ENCODE data around the gene ABCA4.
"Not testable (repeated sequence)": the region's sequence is repeated elsewhere in the genome, so short reads cannot be mapped to it uniquely, and the experiment has no call there.

The ABCA4 gene

DNA sequence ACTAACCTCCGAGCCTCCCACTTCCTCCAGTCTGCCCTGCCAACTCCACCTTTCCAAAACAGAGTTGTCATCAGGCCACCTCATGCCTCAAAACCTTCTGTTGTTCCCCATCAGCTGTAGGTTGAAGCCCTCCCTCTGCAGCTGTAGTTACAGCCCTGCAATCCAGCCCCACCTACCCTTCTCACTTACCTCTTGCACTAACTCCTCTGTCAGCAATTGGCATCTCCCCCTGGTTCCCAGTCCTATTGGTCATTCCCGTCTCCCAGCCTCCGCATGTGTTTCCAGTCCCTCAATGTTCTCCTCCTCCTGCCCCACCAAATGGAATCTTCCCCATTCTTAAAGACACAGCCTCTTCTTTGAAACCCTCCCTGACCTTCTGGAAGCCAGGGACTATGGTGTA, 111.6 kb downstream of the ABCA4 start:
- H3K27ac ChIP-seq (ENCODE audit: low read depth in 2 of 2, low read length in 2 of 2): no peak overlapping the region
- H3K4me1 ChIP-seq (ENCODE audit: control insufficient read depth in 2 of 2, insufficient read depth in 2 of 2, low read length in 2 of 2): peaks cover 0 to 5% of the 10 kb centered on the region in 2 donors
- no peak overlapping the region for H3K4me3 ChIP-seq (ENCODE audit: low read length in 2 of 2)
- H3K27me3 ChIP-seq (ENCODE audit: control insufficient read depth in 2 of 2, insufficient read depth in 2 of 2, low read length in 2 of 2): no peaks in the 10 kb centered on the region
- H3K36me3 ChIP-seq (ENCODE audit: control insufficient read depth in 2 of 2, insufficient read depth in 2 of 2, low read length in 2 of 2): no peaks in the 10 kb centered on the region
- no peak overlapping the region for H3K9ac ChIP-seq (ENCODE audit: low read depth in 1 of 2, low read length in 2 of 2)
- H3K9me3 ChIP-seq (ENCODE audit: control insufficient read depth in 2 of 2, low read length in 2 of 2): no peaks in the 10 kb centered on the region

DNA sequence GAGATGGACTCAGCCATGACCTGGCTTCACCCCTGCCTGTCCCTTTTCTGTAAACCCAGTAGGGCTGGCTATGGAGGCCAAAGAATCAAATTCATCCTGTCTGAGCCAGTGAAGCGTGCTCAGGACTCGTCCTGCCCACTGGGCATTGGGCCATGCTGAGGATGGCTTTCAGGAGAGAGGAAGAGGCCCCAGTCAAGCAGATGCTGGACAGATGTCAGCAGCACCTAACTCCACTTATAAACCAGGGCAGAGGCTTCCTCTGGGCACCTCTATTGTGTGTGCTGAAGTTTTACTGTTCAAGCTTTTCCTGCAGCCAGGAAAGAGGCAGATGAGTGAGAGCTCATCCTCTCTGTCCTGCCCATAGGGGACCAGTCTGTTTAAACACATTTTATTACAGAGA, 114.3 kb downstream of the ABCA4 start:
- Histone ChIP-seq H3K36me3 (ENCODE audit: control insufficient read depth in 2 of 2, insufficient read depth in 2 of 2, low read length in 2 of 2) (no peaks in the 10 kb centered on the region), H3K9me3 (ENCODE audit: control insufficient read depth in 2 of 2, low read length in 2 of 2) (no peaks in the 10 kb centered on the region), H3K27me3 (ENCODE audit: control insufficient read depth in 2 of 2, insufficient read depth in 2 of 2, low read length in 2 of 2) (no peaks in the 10 kb centered on the region), H3K9ac (ENCODE audit: low read depth in 1 of 2, low read length in 2 of 2) (no peak overlapping the region), H3K4me1 (ENCODE audit: control insufficient read depth in 2 of 2, insufficient read depth in 2 of 2, low read length in 2 of 2) (no peaks in the 10 kb centered on the region), H3K27ac (ENCODE audit: low read depth in 2 of 2, low read length in 2 of 2) (no peak overlapping the region), H3K4me3 (ENCODE audit: low read length in 2 of 2) (no peak overlapping the region)

DNA sequence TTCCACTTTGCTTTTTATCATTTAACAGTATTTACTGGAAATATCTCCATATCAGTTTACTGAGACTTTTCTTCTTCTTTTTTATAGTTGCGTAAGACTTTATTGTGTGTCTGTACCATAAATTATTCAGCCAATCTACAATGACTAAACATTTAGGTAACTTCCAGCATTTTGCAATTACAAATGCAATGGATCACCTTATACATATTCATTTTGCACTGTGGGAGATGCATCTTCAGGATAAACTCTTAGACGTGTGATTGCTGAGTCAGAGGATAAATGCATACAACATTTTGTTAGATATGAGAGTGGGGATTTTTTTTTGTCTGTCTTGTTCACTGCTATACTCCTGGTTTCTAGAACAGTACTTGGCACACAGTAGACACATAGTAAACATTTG, 116.0 kb downstream of the ABCA4 start:
- H3K4me1 ChIP-seq (ENCODE audit: control insufficient read depth in 2 of 2, insufficient read depth in 2 of 2, low read length in 2 of 2): no peaks in the 10 kb centered on the region
- no peaks in the 10 kb centered on the region for H3K36me3 ChIP-seq (ENCODE audit: control insufficient read depth in 2 of 2, insufficient read depth in 2 of 2, low read length in 2 of 2)
- no peak overlapping the region for H3K27ac ChIP-seq (ENCODE audit: low read depth in 2 of 2, low read length in 2 of 2)

DNA sequence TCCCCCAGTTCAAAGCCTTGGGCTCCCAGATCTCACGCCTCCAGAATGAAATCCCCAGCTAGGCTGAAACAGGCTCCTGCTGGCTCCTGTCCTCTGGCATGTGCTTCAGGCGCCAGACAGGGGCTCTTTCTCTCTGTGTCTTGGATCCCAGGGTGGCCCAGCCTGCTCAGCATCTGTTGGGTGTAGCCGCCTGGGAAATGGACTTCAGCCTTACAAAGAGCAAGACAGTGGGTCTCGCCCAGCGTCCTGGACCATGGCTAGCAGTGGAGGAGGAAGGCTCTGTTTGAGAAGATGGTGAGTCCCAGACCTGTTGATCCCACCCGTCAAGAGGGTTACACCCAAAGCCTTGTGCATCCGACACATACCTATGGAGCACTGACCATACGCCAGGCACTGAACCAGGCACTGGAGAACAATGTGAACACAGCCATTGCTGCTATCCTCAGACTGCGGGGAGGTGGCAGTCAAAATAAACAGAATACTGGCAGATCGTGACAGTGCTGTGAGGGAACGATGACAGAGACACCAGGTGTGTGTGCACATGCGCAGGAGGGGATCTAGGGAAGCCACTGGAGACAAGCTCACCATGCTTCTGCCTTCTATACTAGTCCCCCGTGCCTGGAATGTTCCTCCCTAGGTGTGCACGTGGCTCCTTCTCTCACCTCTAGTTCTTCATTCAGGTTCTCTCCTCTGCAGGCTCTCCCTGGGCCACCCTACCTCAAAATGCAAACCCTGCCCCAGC, 118.7 kb downstream of the ABCA4 start:
- no peak overlapping the region for H3K9ac ChIP-seq (ENCODE audit: low read depth in 1 of 2, low read length in 2 of 2)
- no peaks in the 10 kb centered on the region for H3K27me3 ChIP-seq (ENCODE audit: control insufficient read depth in 2 of 2, insufficient read depth in 2 of 2, low read length in 2 of 2)
- H3K4me3 ChIP-seq (ENCODE audit: low read length in 2 of 2): no peak overlapping the region
- no peaks in the 10 kb centered on the region for H3K36me3 ChIP-seq (ENCODE audit: control insufficient read depth in 2 of 2, insufficient read depth in 2 of 2, low read length in 2 of 2)
- no peaks in the 10 kb centered on the region for H3K9me3 ChIP-seq (ENCODE audit: control insufficient read depth in 2 of 2, low read length in 2 of 2)
- no peaks in the 10 kb centered on the region for H3K4me1 ChIP-seq (ENCODE audit: control insufficient read depth in 2 of 2, insufficient read depth in 2 of 2, low read length in 2 of 2)
- no peak overlapping the region for H3K27ac ChIP-seq (ENCODE audit: low read depth in 2 of 2, low read length in 2 of 2)

More for the DNA sequence above, 116.0 kb downstream of the ABCA4 start:
- no peaks in the 10 kb centered on the region for H3K27me3 ChIP-seq (ENCODE audit: control insufficient read depth in 2 of 2, insufficient read depth in 2 of 2, low read length in 2 of 2)
- H3K9me3 ChIP-seq (ENCODE audit: control insufficient read depth in 2 of 2, low read length in 2 of 2): no peaks in the 10 kb centered on the region
- H3K9ac ChIP-seq (ENCODE audit: low read depth in 1 of 2, low read length in 2 of 2): no peak overlapping the region
- no peak overlapping the region for H3K4me3 ChIP-seq (ENCODE audit: low read length in 2 of 2)

DNA sequence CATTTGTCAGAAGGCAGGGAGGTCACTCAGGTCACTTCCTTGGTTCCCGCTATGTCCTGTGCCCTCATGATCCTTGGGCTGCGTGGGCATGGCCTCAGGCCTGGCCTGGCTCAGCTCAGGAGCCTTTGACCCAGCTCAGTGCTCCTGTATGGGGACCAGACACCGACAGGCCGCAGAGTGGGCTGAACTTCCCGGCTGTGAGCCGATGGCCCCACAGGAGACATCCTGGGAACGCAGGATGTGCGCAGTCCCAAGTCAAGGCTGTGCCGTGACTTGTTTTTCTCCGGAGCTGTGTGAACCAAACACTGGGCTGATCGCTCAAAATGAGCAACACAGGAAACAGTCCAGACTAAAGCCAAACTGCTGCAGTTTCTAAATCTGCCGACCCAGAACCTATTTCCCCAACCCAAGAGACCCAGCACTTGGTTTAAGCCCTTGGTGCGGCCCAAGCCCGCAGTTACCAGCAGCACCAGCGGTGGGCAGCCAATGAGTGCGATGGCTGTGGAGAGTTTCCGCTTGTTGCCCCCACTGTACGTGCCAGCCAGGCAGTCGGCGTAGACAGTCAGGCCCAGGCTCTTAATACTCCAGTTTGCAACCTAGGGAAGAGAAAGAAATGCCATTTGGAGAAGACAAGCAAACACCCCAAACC, 119.4 kb downstream of the ABCA4 start:
- Histone ChIP-seq H3K27ac (ENCODE audit: low read depth in 2 of 2, low read length in 2 of 2) (no peak overlapping the region), H3K4me1 (ENCODE audit: control insufficient read depth in 2 of 2, insufficient read depth in 2 of 2, low read length in 2 of 2) (no peaks in the 10 kb centered on the region)

DNA sequence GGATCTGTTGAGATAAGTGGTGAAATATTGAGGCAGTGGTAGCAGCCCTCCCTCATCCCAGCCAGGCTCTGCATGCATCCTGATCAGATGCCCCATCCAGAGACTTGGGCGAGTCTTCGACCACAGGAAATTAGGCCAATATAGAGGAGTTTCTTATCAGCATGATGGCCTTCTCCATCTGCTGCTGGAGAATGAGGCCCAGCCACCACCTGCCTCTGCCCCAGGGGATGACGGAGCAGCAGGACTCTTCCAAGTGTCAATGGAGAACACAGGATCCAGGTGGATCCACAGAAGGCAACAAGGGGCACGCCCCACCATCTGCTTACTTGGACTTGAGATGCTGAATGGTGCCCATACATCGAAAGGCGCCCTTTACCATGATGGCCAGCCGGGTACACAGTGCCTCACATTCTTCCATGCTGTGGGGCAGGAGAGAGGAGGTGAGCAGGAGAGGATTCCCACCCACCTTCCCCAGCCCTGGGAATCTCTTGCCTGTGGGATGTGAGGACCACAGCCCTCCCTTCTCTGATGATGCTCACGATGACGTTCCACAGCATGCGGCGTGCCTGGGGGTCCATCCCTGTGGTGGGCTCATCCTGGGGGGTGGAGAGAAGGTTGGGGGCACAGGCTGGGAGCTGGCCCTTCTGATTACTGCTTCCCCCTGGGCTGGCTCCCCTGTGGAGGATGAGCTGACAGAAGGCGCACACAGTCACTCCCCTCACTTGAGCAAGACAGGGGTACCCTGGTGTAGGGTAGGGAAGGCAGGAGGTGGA, 120.3 kb downstream of the ABCA4 start:
- Histone ChIP-seq H3K27ac (ENCODE audit: low read depth in 2 of 2, low read length in 2 of 2) (no peak overlapping the region), H3K4me3 (ENCODE audit: low read length in 2 of 2) (no peak overlapping the region), H3K9ac (ENCODE audit: low read depth in 1 of 2, low read length in 2 of 2) (no peak overlapping the region), H3K27me3 (ENCODE audit: control insufficient read depth in 2 of 2, insufficient read depth in 2 of 2, low read length in 2 of 2) (no peaks in the 10 kb centered on the region), H3K4me1 (ENCODE audit: control insufficient read depth in 2 of 2, insufficient read depth in 2 of 2, low read length in 2 of 2) (no peaks in the 10 kb centered on the region), H3K36me3 (ENCODE audit: control insufficient read depth in 2 of 2, insufficient read depth in 2 of 2, low read length in 2 of 2) (no peaks in the 10 kb centered on the region), H3K9me3 (ENCODE audit: control insufficient read depth in 2 of 2, low read length in 2 of 2) (no peaks in the 10 kb centered on the region)

More for the DNA sequence above, 119.4 kb downstream of the ABCA4 start:
- Histone ChIP-seq H3K9ac (ENCODE audit: low read depth in 1 of 2, low read length in 2 of 2) (no peak overlapping the region), H3K36me3 (ENCODE audit: control insufficient read depth in 2 of 2, insufficient read depth in 2 of 2, low read length in 2 of 2) (no peaks in the 10 kb centered on the region), H3K9me3 (ENCODE audit: control insufficient read depth in 2 of 2, low read length in 2 of 2) (no peaks in the 10 kb centered on the region), H3K4me3 (ENCODE audit: low read length in 2 of 2) (no peak overlapping the region), H3K27me3 (ENCODE audit: control insufficient read depth in 2 of 2, insufficient read depth in 2 of 2, low read length in 2 of 2) (no peaks in the 10 kb centered on the region)

DNA sequence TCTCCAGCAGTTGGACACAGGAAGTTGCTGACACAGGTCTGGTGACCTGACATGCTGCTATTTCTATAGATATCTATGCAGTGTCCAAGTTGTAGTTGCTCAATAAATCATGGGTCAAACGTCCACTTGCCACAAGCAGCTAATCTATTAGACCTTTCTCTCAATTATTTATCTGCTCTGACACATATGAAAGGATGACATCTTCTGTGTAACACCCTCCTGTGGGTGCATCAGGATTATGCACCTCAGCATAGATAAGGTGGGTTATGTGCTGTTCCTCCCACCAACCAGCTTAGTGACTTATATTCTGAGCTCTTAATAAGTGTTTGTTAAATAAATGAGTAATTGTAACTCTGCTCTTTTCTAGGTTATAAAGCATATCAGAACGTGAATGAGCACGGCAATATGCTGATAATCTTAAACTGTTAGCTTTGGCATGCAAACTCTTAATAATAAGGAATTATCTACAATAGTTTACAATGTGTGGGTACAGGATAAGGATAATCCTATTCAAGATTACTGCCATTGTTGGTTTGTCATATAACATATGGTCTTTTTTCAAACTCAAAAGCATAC, 121.0 kb downstream of the ABCA4 start:
- Histone ChIP-seq H3K27ac (ENCODE audit: low read depth in 2 of 2, low read length in 2 of 2) (no peak overlapping the region), H3K9me3 (ENCODE audit: control insufficient read depth in 2 of 2, low read length in 2 of 2) (no peaks in the 10 kb centered on the region), H3K4me3 (ENCODE audit: low read length in 2 of 2) (no peak overlapping the region), H3K4me1 (ENCODE audit: control insufficient read depth in 2 of 2, insufficient read depth in 2 of 2, low read length in 2 of 2) (no peaks in the 10 kb centered on the region), H3K9ac (ENCODE audit: low read depth in 1 of 2, low read length in 2 of 2) (no peak overlapping the region), H3K27me3 (ENCODE audit: control insufficient read depth in 2 of 2, insufficient read depth in 2 of 2, low read length in 2 of 2) (no peaks in the 10 kb centered on the region), H3K36me3 (ENCODE audit: control insufficient read depth in 2 of 2, insufficient read depth in 2 of 2, low read length in 2 of 2) (no peaks in the 10 kb centered on the region)

DNA sequence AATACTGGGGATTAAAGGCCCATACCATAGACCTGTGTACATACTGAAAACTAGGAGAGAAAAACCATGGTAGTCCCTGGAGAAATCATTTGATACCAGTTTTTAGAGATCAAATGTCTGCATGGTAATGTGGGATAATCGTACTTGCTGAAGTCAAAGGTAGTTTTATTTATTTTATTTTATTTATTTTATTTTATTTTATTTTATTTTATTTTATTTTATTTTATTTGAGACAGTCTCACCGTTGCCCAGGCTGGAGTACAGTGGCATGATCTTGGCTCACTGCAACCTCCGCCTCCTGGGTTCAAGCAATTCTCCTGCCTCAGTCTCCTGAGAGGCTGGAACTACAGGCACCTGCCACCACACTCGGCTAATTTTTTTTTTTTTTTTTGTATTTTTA, 122.4 kb downstream of the ABCA4 start:
- H3K9ac ChIP-seq (ENCODE audit: low read depth in 1 of 2, low read length in 2 of 2); H3K4me3 ChIP-seq (ENCODE audit: low read length in 2 of 2); H3K27me3 ChIP-seq (ENCODE audit: control insufficient read depth in 2 of 2, insufficient read depth in 2 of 2, low read length in 2 of 2); H3K9me3 ChIP-seq (ENCODE audit: control insufficient read depth in 2 of 2, low read length in 2 of 2); H3K27ac ChIP-seq (ENCODE audit: low read depth in 2 of 2, low read length in 2 of 2); H3K4me1 ChIP-seq (ENCODE audit: control insufficient read depth in 2 of 2, insufficient read depth in 2 of 2, low read length in 2 of 2); H3K36me3 ChIP-seq (ENCODE audit: control insufficient read depth in 2 of 2, insufficient read depth in 2 of 2, low read length in 2 of 2): not testable (repeated sequence)

DNA sequence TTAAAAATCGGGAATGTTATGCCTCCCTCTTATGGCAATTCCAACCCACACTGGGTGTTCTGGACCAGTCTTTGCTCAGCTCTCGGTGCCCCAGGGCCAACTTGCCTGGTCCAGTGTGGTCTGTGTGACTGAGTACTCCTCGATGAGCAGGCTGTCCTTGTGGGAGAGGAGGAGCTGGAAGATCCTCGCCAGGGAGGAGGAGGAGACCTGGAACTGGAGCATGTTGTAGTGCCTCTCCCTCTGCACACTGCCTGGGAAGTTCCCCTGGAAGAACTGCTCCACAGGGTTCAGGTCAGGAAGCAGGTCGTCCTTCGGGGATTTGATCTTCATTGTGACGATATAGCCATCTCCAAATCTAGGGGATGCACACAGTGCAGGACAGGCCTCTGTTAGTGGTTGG, 123.2 kb downstream of the ABCA4 start:
- Histone ChIP-seq H3K9me3 (ENCODE audit: control insufficient read depth in 2 of 2, low read length in 2 of 2) (no peaks in the 10 kb centered on the region), H3K36me3 (ENCODE audit: control insufficient read depth in 2 of 2, insufficient read depth in 2 of 2, low read length in 2 of 2) (no peaks in the 10 kb centered on the region), H3K4me1 (ENCODE audit: control insufficient read depth in 2 of 2, insufficient read depth in 2 of 2, low read length in 2 of 2) (no peaks in the 10 kb centered on the region), H3K9ac (ENCODE audit: low read depth in 1 of 2, low read length in 2 of 2) (no peak overlapping the region), H3K4me3 (ENCODE audit: low read length in 2 of 2) (no peak overlapping the region), H3K27me3 (ENCODE audit: control insufficient read depth in 2 of 2, insufficient read depth in 2 of 2, low read length in 2 of 2) (no peaks in the 10 kb centered on the region), H3K27ac (ENCODE audit: low read depth in 2 of 2, low read length in 2 of 2) (no peak overlapping the region)
